Endothelial cell of umbilical vein (primary cell): ENCODE data around the gene PRDM11. TPM values are rescaled to one million over a fixed set of nuclear protein-coding genes. Genes with fewer than 3 reads are reported as not detected.

Source experiments
- BruUV-seq: library from RNA; stranded (reverse); fragments of 400-500 nt; replicated peaks from 2 replicates; lab custom pipeline; 2021; lab: Mats Ljungman, UMichigan
- CTCF ChIA-PET: fragments of 300-600, 350-600 bp; sonication (Branson Sonifier 250); formaldehyde crosslinking; loops from one replicate; lab custom pipeline; 2021; ENCODE audit warnings: antibody characterized with exemption, inconsistent platforms; lab: Charles Lee
- POLR2A ChIA-PET: fragments of 300-600, 350-600 bp; sonication (Branson Sonifier 250); formaldehyde crosslinking; loops from one replicate; lab custom pipeline; 2021; ENCODE audit warnings: antibody characterized with exemption, inconsistent platforms; lab: Charles Lee
- DNase-seq: peaks from one replicate; pipeline ENCODE4 v3.0.0-alpha.2; 2011; ENCODE audit warnings: low read depth, low spot score
- FAIRE-seq: peaks from 2 replicates; lab custom pipeline; 2011; peaks lifted over from hg19 to GRCh38; lab: Jason Lieb, UNC
- H2AFZ ChIP-seq: 2 replicates; pipeline ENCODE4 v1.6.0; 2012; ENCODE audit warnings: low read depth, low read length, control low read depth, inconsistent platforms
- H3K27ac ChIP-seq: 2 replicates; pipeline ENCODE4 v1.5.1; 2011; ENCODE audit warnings: low read depth, mild to moderate bottlenecking, control low read depth, low read length, moderate library complexity; ENCODE audit not compliant: insufficient read depth
- H3K27me3 ChIP-seq, 2 experiments: 2 replicates each; pipeline versions ENCODE4 v1.6.0 to v1.6.1; 2011; ENCODE audit warnings: low read length in 2 of 2, mixed read lengths in 1 of 2; ENCODE audit not compliant: control insufficient read depth in 2 of 2, insufficient read depth in 2 of 2
- H3K36me3 ChIP-seq, 2 experiments: 2 replicates in 1 of 2; 3 replicates in 1 of 2; pipeline ENCODE4 v1.5.1; 2011; ENCODE audit warnings: low read length in 2 of 2, mild to moderate bottlenecking in 1 of 2, moderate library complexity in 1 of 2; ENCODE audit not compliant: control insufficient read depth in 2 of 2, insufficient read depth in 2 of 2; ENCODE audit errors: extremely low read depth in 1 of 2
- H3K4me1 ChIP-seq: 3 replicates; pipeline ENCODE4 v1.5.1; 2011; ENCODE audit warnings: mild to moderate bottlenecking, low read length; ENCODE audit not compliant: control insufficient read depth, insufficient read depth; ENCODE audit errors: extremely low read depth
- H3K4me2 ChIP-seq: 2 replicates; pipeline ENCODE4 v1.6.1; 2011; ENCODE audit warnings: low read length, control low read depth, mixed read lengths; ENCODE audit not compliant: insufficient read depth
- H3K4me3 ChIP-seq, 3 experiments: fragments of 200-600 bp in 1 of 3; sonication (generic), shearing (Covaris generic) in 1 of 3; replicated peaks in 1 of 3; 2 replicates each; pipeline ENCODE4 v1.5.1; 2011 to 2016; ENCODE audit warnings: control low read depth in 3 of 3, low read length in 3 of 3, mild to moderate bottlenecking in 2 of 3, inconsistent platforms in 1 of 3, low read depth in 1 of 3, moderate library complexity in 1 of 3; ENCODE audit not compliant: insufficient read depth in 1 of 3
- H3K79me2 ChIP-seq: 2 replicates; pipeline ENCODE4 v1.6.0; 2012; ENCODE audit warnings: low read length, inconsistent platforms; ENCODE audit not compliant: control insufficient read depth, insufficient read depth
- H3K9ac ChIP-seq: replicated peaks from 2 replicates; pipeline ENCODE3; 2011; ENCODE audit warnings: low read length, control low read depth; ENCODE audit not compliant: insufficient read depth; ENCODE audit errors: extremely low read depth
- H3K9me1 ChIP-seq: replicated peaks from 3 replicates; pipeline ENCODE4 v1.6.0; 2011; ENCODE audit warnings: mild to moderate bottlenecking, low read length; ENCODE audit not compliant: control insufficient read depth, insufficient read depth; ENCODE audit errors: extremely low read depth
- H3K9me3 ChIP-seq: replicated peaks from 2 replicates; pipeline ENCODE4 v1.5.1; 2012; ENCODE audit warnings: low read length, inconsistent platforms; ENCODE audit not compliant: control insufficient read depth, insufficient read depth
- H4K20me1 ChIP-seq: replicated peaks from 2 replicates; pipeline ENCODE3; 2011; ENCODE audit warnings: mild to moderate bottlenecking, low read length; ENCODE audit not compliant: control insufficient read depth, insufficient read depth; ENCODE audit errors: extremely low read depth
- CTCF ChIP-seq, 2 donors: IDR thresholded peaks; 1 replicate in 1 of 2; 2 replicates in 1 of 2; pipeline ENCODE4 v1.5.1; 2011; ENCODE audit warnings: low read length in 2 of 2, mild to moderate bottlenecking in 2 of 2, moderate library complexity in 2 of 2, control low read depth in 1 of 2, inconsistent platforms in 1 of 2, low read depth in 1 of 2; ENCODE audit not compliant: insufficient read depth in 1 of 2; ENCODE audit errors: extremely low read depth in 1 of 2
- GATA2 ChIP-seq: IDR thresholded peaks from 2 replicates; pipeline ENCODE4 v1.7.0; 2011; ENCODE audit warnings: low read depth, mild to moderate bottlenecking, moderate library complexity, mixed read lengths, low read length; ENCODE audit not compliant: insufficient read length, insufficient read depth
- JUN ChIP-seq: IDR thresholded peaks from 2 replicates; pipeline ENCODE4 v1.6.1; 2011; ENCODE audit warnings: borderline replicate concordance, low read depth; ENCODE audit not compliant: insufficient read length, insufficient read depth
- MYC ChIP-seq: IDR thresholded peaks from one replicate; pipeline ENCODE4 v1.6.1; 2011; ENCODE audit warnings: mild to moderate bottlenecking, low read depth, low read length
- POLR2AphosphoS5 ChIP-seq: IDR thresholded peaks from 2 replicates; pipeline ENCODE4 v1.6.1; 2012; ENCODE audit warnings: low read depth, mild to moderate bottlenecking, control low read depth, low read length, moderate library complexity; ENCODE audit not compliant: insufficient read depth
- dilution Hi-C: fragments of 300-500 bp; cut with MboI; formaldehyde crosslinking; loops from one replicate; pipeline ENCODE4 v1.15.0; 2019; ENCODE audit warnings: low sequenced_read_pairs; ENCODE audit not compliant: extremely low pct_ligation_motif_present
- intact Hi-C: fragments of 100-400 bp; cut with micrococcal nuclease; formaldehyde crosslinking; loops from one replicate; pipeline ENCODE4 v1.10.0; 2022
- polyA plus RNA-seq, 4 experiments: library from polyadenylated mRNA; depleted of rRNA in 3 of 4; stranded (reverse) in 3 of 4; unstranded in 1 of 4; fragments of >200 nt; gene quantifications; 2 replicates each; pipeline versions ENCODE4 v1.2.1 to v1.2.3, GENCODE V29; 2011 to 2012; ENCODE audit warnings: missing spikeins in 1 of 4
- total RNA-seq: library from RNA; stranded (reverse); gene quantifications from 2 replicates; pipeline ENCODE4 v1.2.3, GENCODE V29; 2021

PRDM11 gene
- total and polyA plus RNA-seq, 2 donors (not counting 3 experiments of a cell fraction or from before 2014, with no cell fraction given): 6.9 to 14.1 TPM

- Histone ChIP-seq H3K4me2 (peak overlapping the region; percentile 38), H4K20me1 (no peaks in the 10 kb centered on the region), H3K27me3 (no peaks in the 10 kb centered on the region), H3K4me3 (peak overlapping the region in 2 of 3 experiments; percentile 33), H3K9ac (peak overlapping the region; percentile 32), H3K9me1 (no peaks in the 10 kb centered on the region), H2AFZ (peak overlapping the region; percentile 28), H3K27ac (peak overlapping the region; percentile 46), H3K36me3 (peaks cover 0 to 9% of the 10 kb centered on the region in 2 experiments), H3K9me3 (no peaks in the 10 kb centered on the region), H3K79me2 (no peaks in the 10 kb centered on the region), H3K4me1 (peaks cover 12% of the 10 kb centered on the region)
- TF ChIP-seq POLR2AphosphoS5 (peak; percentile 30), GATA2 (no peak), CTCF (IDR thresholded peaks at IDR 0.05; ENCODE audit: extremely low read depth in 1 of 2, insufficient read depth in 1 of 2, low read depth in 1 of 2, low read length in 2 of 2) (peak; percentile 31 to 62), MYC (no peak), JUN (no peak)
- ChIA-PET POLR2A (interaction anchor here (0.6 to 1.0 kb wide), 2 partner anchors 15 to 23 kb away, joined by 3 to 6 read pairs; no protein-coding TSS in a partner anchor), CTCF (interaction anchor here (1.1 to 5.5 kb wide), 8 partner anchors 13 to 591 kb away, joined by 3 to 35 read pairs (median 4); no protein-coding TSS in a partner anchor)
- FAIRE-seq: no peak
- dilution Hi-C loops: no loop called here
- BruUV-seq: no TSS peak
- intact Hi-C loops: loop anchor here (1.0 to 5.0 kb wide), 3 partner anchors 33 to 152 kb away; no protein-coding TSS in a partner anchor
- DNase-seq: peak; percentile 40
Observed at GRCh38 chr11:45180179-45180847, 33.9 kb downstream of the PRDM11 start.
